ENCODE measurements around the gene LRRC61. TPM values are rescaled to one million over a fixed set of nuclear protein-coding genes. Genes with fewer than 3 reads are reported as not detected.
"Not testable (repeated sequence)": the region's sequence is repeated elsewhere in the genome, so short reads cannot be mapped to it uniquely, and the experiment has no call there.

The LRRC61 gene
- total RNA-seq, 2 experiments from 2014 or later: 3.1 to 5.0 TPM

DNA sequence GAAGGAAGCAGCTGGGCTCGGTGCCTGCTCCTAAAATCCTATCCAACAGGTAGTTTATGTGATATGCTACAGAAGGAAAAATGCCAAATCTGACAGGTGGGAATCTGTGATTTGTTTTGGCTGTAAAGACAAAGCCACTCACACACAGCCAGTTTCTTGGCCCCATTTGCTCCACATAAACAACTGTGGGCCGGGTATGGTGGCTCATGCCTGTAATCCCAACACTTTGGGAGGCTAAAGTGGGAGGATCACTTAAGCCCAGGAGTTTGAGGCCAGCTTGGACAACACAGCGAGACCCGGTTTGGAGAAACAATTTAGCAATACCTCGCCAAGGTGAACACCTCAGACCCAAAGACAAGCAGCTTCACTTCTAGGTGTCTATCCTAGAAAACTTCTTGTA is 16.8 kb upstream of the LRRC61 start:
- H3K27ac ChIP-seq (ENCODE audit: low read depth in 1 of 2, low read length in 2 of 2); ATAC-seq (ENCODE audit: poor library complexity); H3K27me3 Mint-ChIP-seq; H3K9me3 Mint-ChIP-seq; H3K27me3 ChIP-seq (ENCODE audit: control insufficient read depth in 1 of 2, insufficient read depth in 2 of 2, low read length in 2 of 2); H3K4me3 Mint-ChIP-seq; H3K4me3 ChIP-seq (ENCODE audit: low read length); H3K36me3 Mint-ChIP-seq (ENCODE audit: low read depth); H3K36me3 ChIP-seq (ENCODE audit: insufficient read depth, low read length); DNase-seq; H3K4me1 ChIP-seq (ENCODE audit: insufficient read depth, low read length); H3K9me3 ChIP-seq (ENCODE audit: control insufficient read depth in 1 of 2, insufficient read depth in 1 of 2, low read length in 2 of 2); H3K27ac Mint-ChIP-seq; CTCF ChIA-PET; intact Hi-C loops (cut with DNase I, micrococcal nuclease); H3K4me1 Mint-ChIP-seq (ENCODE audit: low read depth); POLR2A ChIA-PET: not testable (repeated sequence)

DNA sequence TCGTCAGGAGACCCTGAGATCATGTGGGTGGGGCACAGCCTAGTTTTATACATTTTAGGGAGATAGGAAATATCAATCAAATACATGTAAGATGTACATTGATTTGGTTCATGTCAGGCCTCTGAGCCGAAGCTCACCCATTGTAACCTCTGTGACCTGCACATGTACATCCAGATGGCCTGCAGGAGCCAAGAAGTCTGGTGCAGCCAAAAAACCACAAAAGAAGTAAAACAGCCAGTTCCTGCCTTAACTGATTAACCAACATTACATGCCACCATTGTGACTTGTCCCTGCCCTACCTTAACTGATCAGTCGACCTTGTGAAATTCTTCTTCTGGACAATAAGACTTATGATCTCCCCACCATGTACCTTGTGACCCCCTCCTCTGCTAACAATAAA is 16.0 kb upstream of the LRRC61 start:
- ATAC-seq (ENCODE audit: poor library complexity) (no peak), DNase-seq (no peak)
- Histone ChIP-seq H3K27me3 (ENCODE audit: control insufficient read depth in 1 of 2, insufficient read depth in 2 of 2, low read length in 2 of 2) (no peaks in the 10 kb centered on the region), H3K9me3 (ENCODE audit: control insufficient read depth in 1 of 2, insufficient read depth in 1 of 2, low read length in 2 of 2) (no peaks in the 10 kb centered on the region), H3K4me3 (ENCODE audit: low read length) (no peak overlapping the region), H3K36me3 (ENCODE audit: insufficient read depth, low read length) (no peaks in the 10 kb centered on the region), H3K4me1 (ENCODE audit: insufficient read depth, low read length) (no peaks in the 10 kb centered on the region), H3K27ac (ENCODE audit: low read depth in 1 of 2, low read length in 2 of 2) (no peak overlapping the region)
- Mint-ChIP-seq H3K9me3 (no peaks in the 10 kb centered on the region), H3K4me3 (no peak overlapping the region), H3K36me3 (ENCODE audit: low read depth) (no peaks in the 10 kb centered on the region), H3K27me3 (no peaks in the 10 kb centered on the region), H3K27ac (no peak overlapping the region), H3K4me1 (ENCODE audit: low read depth) (no peaks in the 10 kb centered on the region)
- CTCF ChIA-PET: no interaction called here
- POLR2A ChIA-PET: no interaction called here
- TF ChIP-seq, protein P1, sequence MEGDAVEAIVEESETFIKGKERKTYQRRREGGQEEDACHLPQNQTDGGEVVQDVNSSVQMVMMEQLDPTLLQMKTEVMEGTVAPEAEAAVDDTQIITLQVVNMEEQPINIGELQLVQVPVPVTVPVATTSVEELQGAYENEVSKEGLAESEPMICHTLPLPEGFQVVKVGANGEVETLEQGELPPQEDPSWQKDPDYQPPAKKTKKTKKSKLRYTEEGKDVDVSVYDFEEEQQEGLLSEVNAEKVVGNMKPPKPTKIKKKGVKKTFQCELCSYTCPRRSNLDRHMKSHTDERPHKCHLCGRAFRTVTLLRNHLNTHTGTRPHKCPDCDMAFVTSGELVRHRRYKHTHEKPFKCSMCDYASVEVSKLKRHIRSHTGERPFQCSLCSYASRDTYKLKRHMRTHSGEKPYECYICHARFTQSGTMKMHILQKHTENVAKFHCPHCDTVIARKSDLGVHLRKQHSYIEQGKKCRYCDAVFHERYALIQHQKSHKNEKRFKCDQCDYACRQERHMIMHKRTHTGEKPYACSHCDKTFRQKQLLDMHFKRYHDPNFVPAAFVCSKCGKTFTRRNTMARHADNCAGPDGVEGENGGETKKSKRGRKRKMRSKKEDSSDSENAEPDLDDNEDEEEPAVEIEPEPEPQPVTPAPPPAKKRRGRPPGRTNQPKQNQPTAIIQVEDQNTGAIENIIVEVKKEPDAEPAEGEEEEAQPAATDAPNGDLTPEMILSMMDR (IDR thresholded peaks at IDR 0.05): no peak
- intact Hi-C loops (cut with DNase I, micrococcal nuclease): no loop called here

DNA sequence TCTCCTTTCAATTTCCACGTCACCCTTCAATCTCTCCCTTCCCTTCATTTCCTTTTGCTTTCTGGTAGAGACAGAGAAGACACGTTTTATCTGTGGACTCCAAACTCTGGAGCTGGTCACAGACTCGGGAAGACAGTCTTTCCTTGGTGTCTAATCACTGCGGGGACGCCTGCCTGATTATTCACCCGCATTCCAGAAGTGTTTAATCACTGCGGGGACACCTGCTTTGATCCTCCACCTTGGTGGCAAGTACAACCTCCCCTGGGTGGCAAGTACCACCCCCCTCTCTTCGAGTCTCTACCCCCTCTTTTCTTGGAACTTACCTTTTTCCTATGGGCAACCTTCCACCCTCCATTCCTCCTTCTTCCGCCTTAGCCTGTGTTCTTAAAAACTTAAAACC is 15.3 kb upstream of the LRRC61 start:
- DNase-seq: no peak
- TF ChIP-seq, protein P1 (IDR thresholded peaks at IDR 0.05): no peak
- Mint-ChIP-seq H3K4me3 (no peak overlapping the region), H3K4me1 (ENCODE audit: low read depth) (no peaks in the 10 kb centered on the region), H3K27me3 (no peaks in the 10 kb centered on the region), H3K27ac (no peak overlapping the region), H3K36me3 (ENCODE audit: low read depth) (no peaks in the 10 kb centered on the region), H3K9me3 (no peaks in the 10 kb centered on the region)
- no peak for ATAC-seq (ENCODE audit: poor library complexity)
- Histone ChIP-seq H3K9me3 (ENCODE audit: control insufficient read depth in 1 of 2, insufficient read depth in 1 of 2, low read length in 2 of 2) (no peaks in the 10 kb centered on the region), H3K27ac (ENCODE audit: low read depth in 1 of 2, low read length in 2 of 2) (no peak overlapping the region), H3K36me3 (ENCODE audit: insufficient read depth, low read length) (no peaks in the 10 kb centered on the region), H3K27me3 (ENCODE audit: control insufficient read depth in 1 of 2, insufficient read depth in 2 of 2, low read length in 2 of 2) (no peaks in the 10 kb centered on the region), H3K4me3 (ENCODE audit: low read length) (no peak overlapping the region), H3K4me1 (ENCODE audit: insufficient read depth, low read length) (no peaks in the 10 kb centered on the region)
- intact Hi-C loops (cut with DNase I, micrococcal nuclease): no loop called here
- CTCF ChIA-PET: no interaction called here
- POLR2A ChIA-PET: no interaction called here

DNA sequence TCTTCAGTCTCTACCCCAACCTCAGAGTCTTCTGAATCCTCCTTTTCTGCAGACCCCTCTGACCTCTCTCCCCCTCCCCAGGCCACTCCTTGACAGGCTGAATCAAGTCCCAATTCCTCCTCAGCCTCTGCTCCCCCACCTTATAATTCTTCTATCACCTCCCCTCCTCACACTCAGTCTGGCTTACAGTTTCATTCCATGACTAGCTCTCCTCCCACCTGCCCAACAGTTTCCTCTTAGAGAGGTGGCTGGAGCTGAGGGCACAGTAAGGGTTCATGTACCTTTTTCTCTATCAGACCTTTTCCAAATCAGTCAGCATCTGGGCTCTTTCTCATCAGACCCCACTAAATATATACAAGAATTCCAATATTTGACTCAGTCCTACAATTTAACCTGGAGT is 14.6 kb upstream of the LRRC61 start:
- no peaks in the 10 kb centered on the region for H3K4me1 ChIP-seq (ENCODE audit: insufficient read depth, low read length)
- DNase-seq (no peak), ATAC-seq (ENCODE audit: poor library complexity) (no peak)
- Mint-ChIP-seq H3K27ac (no peak overlapping the region), H3K27me3 (no peaks in the 10 kb centered on the region), H3K9me3 (no peaks in the 10 kb centered on the region), H3K4me3 (no peak overlapping the region), H3K4me1 (ENCODE audit: low read depth) (no peaks in the 10 kb centered on the region), H3K36me3 (ENCODE audit: low read depth) (no peaks in the 10 kb centered on the region)
- H3K36me3 ChIP-seq (ENCODE audit: insufficient read depth, low read length): no peaks in the 10 kb centered on the region
- POLR2A ChIA-PET: no interaction called here
- intact Hi-C loops (cut with DNase I, micrococcal nuclease): no loop called here
- no peak overlapping the region for H3K4me3 ChIP-seq (ENCODE audit: low read length)
- CTCF ChIA-PET: interaction anchor here (0.7 kb wide), 1 partner anchor 470 kb away, joined by 3 read pairs; no protein-coding TSS in a partner anchor
- no peaks in the 10 kb centered on the region for H3K27me3 ChIP-seq (ENCODE audit: control insufficient read depth in 1 of 2, insufficient read depth in 2 of 2, low read length in 2 of 2)
- H3K9me3 ChIP-seq (ENCODE audit: control insufficient read depth in 1 of 2, insufficient read depth in 1 of 2, low read length in 2 of 2): no peaks in the 10 kb centered on the region
- H3K27ac ChIP-seq (ENCODE audit: low read depth in 1 of 2, low read length in 2 of 2): no peak overlapping the region
- TF ChIP-seq, protein P1 (IDR thresholded peaks at IDR 0.05): no peak
